Fibroblast of villous mesenchyme (primary cell): ENCODE measurements around the gene MCEE. TPM values are rescaled to one million over a fixed set of nuclear protein-coding genes. Genes with fewer than 3 reads are reported as not detected.

Experiments used
- DNase-seq: peaks from one replicate; pipeline ENCODE4 v3.0.0-alpha.2; 2010; ENCODE audit warnings: low read depth
- H3K4me3 ChIP-seq: 2 replicates; pipeline ENCODE4 v1.5.1; 2011; ENCODE audit warnings: low read depth, mild to moderate bottlenecking, low read length
- CTCF ChIP-seq: IDR thresholded peaks from 2 replicates; pipeline ENCODE4 v1.5.1; 2012; ENCODE audit warnings: low read depth, mild to moderate bottlenecking, low read length; ENCODE audit not compliant: insufficient read depth
- total RNA-seq: library from RNA; depleted of rRNA; stranded (reverse); fragments of >200 nt; gene quantifications from 2 replicates; pipeline ENCODE4 v1.2.3, GENCODE V29; 2012

The MCEE gene
- total RNA-seq, 1 donor = 14.2 TPM

DNA sequence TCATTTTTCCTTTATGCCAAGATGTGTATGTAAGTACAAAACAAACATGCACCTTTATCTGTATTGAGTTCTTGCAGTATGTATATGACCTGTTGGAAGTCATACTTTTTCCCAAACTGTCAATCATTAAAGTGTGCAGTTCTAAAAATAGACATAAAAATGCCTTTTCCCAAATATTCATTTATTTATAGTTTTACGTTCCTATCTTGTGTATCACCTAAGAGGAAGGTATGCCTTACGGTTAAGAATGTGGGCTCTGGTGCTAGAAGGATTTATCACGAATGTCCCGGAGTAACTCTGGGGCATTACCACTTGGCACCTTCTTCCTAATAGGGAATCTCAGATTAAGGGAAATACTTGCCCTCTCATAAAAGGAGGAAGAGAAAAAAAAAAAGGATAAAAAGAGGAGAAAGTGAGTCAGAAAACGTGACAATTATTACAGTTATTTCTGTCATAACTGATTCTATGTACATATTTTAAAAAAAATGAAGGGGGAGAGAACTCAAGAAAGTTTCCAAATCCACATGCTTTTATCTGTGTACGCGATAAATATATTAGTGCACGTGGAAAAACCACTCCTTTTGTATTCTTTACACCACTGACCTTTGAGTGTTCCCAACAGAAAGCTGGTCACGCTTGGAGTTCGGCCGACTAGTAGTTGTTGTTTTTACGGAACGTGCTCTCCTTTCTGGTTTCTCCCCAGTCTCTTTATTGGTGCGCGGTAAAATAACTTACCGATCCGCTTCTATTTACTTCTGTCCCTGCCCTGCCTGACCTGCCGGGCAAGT lies 721 bp downstream of the MCEE start:
- no peak for TF ChIP-seq CTCF
- DNase-seq = peak; percentile 6
- H3K4me3 ChIP-seq = peak overlapping the region; percentile 89

GRCh38 chr2:71126957-71127356 lies 3.1 kb downstream of the MCEE start:
- no peak for TF ChIP-seq CTCF
- H3K4me3 ChIP-seq = no peak overlapping the region
- DNase-seq = no peak

- no peak for DNase-seq
- TF ChIP-seq CTCF = no peak
Measured at GRCh38 chr2:71125506-71126294, 4.3 kb downstream of the MCEE start.

GRCh38 chr2:71122387-71123298 lies 7.4 kb downstream of the MCEE start:
- TF ChIP-seq CTCF = no peak
- no peak overlapping the region for H3K4me3 ChIP-seq
- no peak for DNase-seq

More at GRCh38 chr2:71125506-71126294, 4.3 kb downstream of the MCEE start:
- H3K4me3 ChIP-seq = no peak overlapping the region

DNA sequence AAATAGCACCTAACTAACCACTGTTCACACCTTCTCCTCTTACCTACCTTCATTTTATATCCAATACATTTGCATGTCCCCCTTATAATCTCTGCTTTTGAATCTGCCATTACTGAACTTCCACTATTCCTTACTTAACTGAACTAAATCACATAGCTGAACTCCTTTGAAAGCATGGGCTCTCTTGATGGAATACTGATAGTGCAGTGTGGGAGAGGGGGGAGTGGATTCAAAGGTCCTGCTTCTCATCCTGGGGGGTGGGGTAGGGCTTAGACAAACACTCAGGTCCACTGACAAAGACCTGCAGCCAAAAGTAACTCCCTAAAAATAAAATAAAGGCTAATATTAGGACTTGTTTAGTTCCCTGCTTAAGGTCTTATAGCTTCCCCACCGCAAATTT lies 8.6 kb downstream of the MCEE start:
- no peak overlapping the region for H3K4me3 ChIP-seq
- TF ChIP-seq CTCF = no peak
- DNase-seq = no peak

GRCh38 chr2:71120195-71120594 lies 9.8 kb downstream of the MCEE start:
- DNase-seq = no peak
- no peak overlapping the region for H3K4me3 ChIP-seq
- no peak for TF ChIP-seq CTCF
